ENCODE data around the gene NR5A1.

The NR5A1 gene

DNA sequence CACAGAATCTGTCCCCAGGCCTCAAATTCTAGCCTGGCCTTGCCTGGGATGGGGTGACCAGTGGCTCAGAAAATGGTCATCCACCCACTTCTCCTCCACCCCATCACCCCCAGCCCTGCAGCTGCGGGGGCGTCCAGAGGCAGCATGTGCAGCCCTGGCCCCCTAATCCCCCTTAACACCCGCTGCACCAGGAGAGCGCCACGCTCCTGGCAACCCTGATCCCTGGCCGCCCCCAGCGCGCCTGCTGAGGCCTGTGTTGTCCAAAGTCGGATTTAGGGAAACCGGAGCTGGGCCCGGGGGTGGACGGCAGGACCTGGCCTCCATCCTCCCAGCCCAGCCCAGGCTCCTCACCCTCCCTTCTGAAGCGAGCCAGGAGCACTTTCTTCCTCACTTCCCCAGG lies 22.0 kb downstream of the NR5A1 start:
- no peak overlapping the region for H3K4me3 ChIP-seq (ENCODE audit: low read depth, low read length)
- DNase-seq (ENCODE audit: low read depth) = no peak
- TF ChIP-seq, protein P1, sequence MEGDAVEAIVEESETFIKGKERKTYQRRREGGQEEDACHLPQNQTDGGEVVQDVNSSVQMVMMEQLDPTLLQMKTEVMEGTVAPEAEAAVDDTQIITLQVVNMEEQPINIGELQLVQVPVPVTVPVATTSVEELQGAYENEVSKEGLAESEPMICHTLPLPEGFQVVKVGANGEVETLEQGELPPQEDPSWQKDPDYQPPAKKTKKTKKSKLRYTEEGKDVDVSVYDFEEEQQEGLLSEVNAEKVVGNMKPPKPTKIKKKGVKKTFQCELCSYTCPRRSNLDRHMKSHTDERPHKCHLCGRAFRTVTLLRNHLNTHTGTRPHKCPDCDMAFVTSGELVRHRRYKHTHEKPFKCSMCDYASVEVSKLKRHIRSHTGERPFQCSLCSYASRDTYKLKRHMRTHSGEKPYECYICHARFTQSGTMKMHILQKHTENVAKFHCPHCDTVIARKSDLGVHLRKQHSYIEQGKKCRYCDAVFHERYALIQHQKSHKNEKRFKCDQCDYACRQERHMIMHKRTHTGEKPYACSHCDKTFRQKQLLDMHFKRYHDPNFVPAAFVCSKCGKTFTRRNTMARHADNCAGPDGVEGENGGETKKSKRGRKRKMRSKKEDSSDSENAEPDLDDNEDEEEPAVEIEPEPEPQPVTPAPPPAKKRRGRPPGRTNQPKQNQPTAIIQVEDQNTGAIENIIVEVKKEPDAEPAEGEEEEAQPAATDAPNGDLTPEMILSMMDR (IDR thresholded peaks at IDR 0.05; ENCODE audit: low read depth, low read length, missing control alignments) = no peak

DNA sequence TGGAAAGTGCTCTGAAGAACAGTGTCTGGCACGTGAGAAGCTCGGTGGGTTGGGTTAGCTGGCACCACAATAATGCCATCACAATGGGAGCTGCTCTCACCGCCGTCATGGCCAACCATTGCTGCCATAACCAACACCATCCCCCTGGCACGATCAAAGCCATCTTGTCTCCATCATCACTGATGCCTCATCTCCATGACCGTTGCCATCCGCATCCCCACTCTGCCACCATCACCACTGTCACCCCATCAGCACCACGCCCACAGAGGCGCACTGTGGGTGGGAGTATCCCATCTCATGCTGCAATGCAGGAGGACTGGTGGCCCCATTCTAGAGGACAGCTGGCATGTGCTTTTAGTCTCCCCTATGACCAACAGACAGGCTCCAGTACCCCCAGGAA lies 23.7 kb downstream of the NR5A1 start:
- no peak overlapping the region for H3K4me3 ChIP-seq (ENCODE audit: low read depth, low read length)
- no peak for DNase-seq (ENCODE audit: low read depth)
- TF ChIP-seq, protein P1 (IDR thresholded peaks at IDR 0.05; ENCODE audit: low read depth, low read length, missing control alignments) = no peak

DNA sequence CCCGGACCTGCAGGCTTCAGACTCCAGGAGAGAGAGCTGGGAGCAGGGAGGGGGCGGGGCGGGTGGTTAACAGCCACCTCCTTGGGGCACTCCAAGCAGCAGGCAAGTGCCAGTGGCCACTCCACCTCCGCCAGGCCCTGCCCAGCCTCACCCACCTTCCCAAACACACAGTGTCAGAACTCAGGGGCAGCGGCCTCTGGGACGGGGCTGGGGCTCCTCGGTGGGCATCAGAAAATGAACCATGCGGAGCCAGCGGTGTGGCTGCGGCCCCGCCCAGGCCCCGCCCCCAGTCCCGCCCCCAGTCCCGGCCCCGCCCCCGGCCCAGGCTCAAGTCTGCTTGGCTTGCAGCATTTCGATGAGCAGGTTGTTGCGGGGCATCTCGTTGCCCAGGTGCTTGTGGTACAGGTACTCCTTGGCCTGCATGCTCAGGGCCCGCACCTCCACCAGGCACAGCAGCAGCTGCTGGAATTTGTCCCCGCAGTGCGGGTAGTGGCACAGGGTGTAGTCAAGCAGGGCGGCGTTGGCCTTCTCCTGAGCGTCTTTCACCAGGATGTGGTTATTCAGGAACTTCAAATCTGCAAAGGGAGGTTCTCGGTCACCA lies 24.7 kb downstream of the NR5A1 start:
- H3K4me3 ChIP-seq (ENCODE audit: low read depth, low read length) = no peak overlapping the region
- no peak for DNase-seq (ENCODE audit: low read depth)

DNA sequence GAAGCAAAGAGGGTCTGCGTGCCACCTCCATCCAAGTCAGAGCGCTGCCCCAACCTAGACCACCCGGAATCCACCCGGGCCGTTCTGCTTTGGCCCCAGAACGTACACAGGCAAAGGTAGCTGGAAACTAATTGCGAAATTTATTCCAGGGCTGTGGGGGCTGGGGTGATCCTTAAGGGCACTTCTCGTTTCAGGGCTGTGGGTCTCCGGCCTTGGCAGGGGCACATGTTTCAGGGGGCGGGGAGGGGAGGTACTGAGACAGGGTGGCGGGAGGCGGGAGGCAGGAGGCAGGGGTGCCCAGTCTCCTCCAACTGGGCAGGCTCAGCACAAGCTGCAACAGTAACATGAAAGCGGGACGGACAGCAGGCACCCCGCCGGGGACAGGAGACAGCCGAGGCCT lies 26.1 kb downstream of the NR5A1 start:
- DNase-seq (ENCODE audit: low read depth) = no peak
- TF ChIP-seq, protein P1 (IDR thresholded peaks at IDR 0.05; ENCODE audit: low read depth, low read length, missing control alignments) = no peak
- H3K4me3 ChIP-seq (ENCODE audit: low read depth, low read length) = no peak overlapping the region

More for the DNA sequence above, 24.7 kb downstream of the NR5A1 start:
- TF ChIP-seq, protein P1 (IDR thresholded peaks at IDR 0.05; ENCODE audit: low read depth, low read length, missing control alignments) = no peak

DNA sequence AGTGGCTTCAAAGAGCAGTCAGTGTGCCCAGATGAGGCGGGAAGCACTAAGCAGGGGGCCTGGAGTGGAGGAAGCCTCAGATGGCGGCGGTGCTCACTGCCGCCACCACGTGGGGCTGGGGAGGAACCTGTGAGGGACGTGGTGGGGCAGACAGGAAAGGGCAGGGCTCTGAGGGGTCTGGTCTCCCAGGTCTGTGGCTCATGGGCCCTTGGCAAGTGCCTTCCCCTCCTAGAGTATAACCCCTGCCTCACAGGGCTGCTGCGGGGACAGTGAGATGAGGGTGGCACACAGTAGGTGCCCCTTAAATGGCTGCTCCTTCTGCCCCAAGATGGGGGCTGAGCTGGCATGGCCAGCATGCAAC lies 26.6 kb downstream of the NR5A1 start:
- H3K4me3 ChIP-seq (ENCODE audit: low read depth, low read length) = no peak overlapping the region
- DNase-seq (ENCODE audit: low read depth) = no peak
- TF ChIP-seq, protein P1 (IDR thresholded peaks at IDR 0.05; ENCODE audit: low read depth, low read length, missing control alignments) = peak; percentile 72

DNA sequence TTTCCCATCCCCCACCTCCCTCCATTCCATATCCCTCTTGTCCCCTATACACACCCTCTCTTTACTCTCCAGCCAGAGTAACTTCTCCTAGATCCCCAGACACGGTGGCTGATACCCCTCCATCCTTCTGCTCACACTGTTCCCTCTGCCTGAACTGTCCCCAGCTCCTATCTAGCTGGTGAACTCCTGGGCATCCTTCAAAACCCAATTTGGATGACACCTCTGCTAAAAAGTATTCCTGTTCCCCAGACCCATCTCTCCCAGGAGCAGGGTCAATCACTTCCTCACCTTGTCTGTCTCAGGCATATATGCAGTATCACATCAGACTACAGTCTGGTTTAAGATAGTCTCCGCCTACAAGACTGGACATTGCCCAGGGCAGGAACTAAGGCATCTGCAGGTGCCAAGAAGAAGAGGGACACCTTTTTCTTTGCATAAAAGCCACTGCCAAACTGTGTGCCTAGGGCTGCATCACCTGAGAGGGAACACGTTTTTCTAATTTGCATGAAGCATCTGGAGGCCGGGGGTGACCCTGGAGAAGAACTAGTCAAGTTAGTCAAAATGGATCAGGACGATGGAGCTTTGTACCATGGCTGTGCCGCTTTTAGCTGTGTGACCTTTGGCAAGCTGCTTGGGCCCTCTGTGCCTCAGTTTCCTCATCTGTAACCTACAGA lies 27.1 kb downstream of the NR5A1 start:
- TF ChIP-seq, protein P1 (IDR thresholded peaks at IDR 0.05; ENCODE audit: low read depth, low read length, missing control alignments) = no peak
- DNase-seq (ENCODE audit: low read depth) = no peak
- no peak overlapping the region for H3K4me3 ChIP-seq (ENCODE audit: low read depth, low read length)

DNA sequence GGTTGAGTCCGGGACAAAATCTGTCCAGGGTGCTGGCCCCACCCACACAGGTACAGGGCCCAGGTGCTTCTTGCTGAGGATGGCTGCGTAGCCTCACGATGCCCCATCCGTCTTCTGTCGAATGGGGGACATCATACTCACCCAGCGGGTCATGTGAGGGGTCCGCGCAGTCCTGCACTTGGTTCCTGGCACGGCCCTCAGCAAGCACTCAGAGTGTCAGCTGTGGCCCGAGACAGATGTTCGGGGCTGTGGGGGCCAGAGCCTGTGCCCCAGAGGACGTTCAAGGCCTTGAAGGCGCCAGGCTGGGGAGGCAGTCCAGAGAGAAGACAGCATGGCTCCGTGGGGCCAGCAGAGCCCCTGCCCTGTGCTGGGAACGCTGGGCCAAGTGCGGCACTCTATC lies 27.8 kb downstream of the NR5A1 start:
- no peak for DNase-seq (ENCODE audit: low read depth)
- TF ChIP-seq, protein P1 (IDR thresholded peaks at IDR 0.05; ENCODE audit: low read depth, low read length, missing control alignments) = no peak
- H3K4me3 ChIP-seq (ENCODE audit: low read depth, low read length) = no peak overlapping the region
